K562 (cell line): ENCODE measurements around the gene KCP. TPM values are rescaled to one million over a fixed set of nuclear protein-coding genes. Genes with fewer than 3 reads are reported as not detected.

Experiments used
- ATAC-seq: fragments of 200-7000 bp; cut with Tn5 transposase; 3 replicates; pipeline ENCODE4 v1.9.1; 2020; ENCODE audit warnings: moderate library complexity
- BruUV-seq: library from RNA; stranded (reverse); fragments of 400-500 nt; replicated peaks from 2 replicates; lab custom pipeline; 2021; lab: Mats Ljungman, UMichigan
- CTCF ChIA-PET: fragments of 300-600 bp; formaldehyde crosslinking; extraction: SDS; loops from one replicate; lab custom pipeline; 2021; ENCODE audit warnings: low intra/inter-chr PET ratio; lab: Yijun Ruan, JAX
- POLR2A ChIA-PET: fragments of 300-600, 350-650 bp; sonication (Branson Sonifier 250); formaldehyde crosslinking; extraction: SDS; loops from one replicate; lab custom pipeline; 2021; ENCODE audit warnings: antibody characterized with exemption, inconsistent platforms; lab: Yijun Ruan, JAX
- DNase-seq, 4 experiments: peaks; one replicate each; pipeline versions ENCODE4 v3.0.0 to v3.0.0-alpha.2; 2011 to 2018; ENCODE audit warnings: low spot score in 3 of 4, mixed read lengths in 3 of 4; ENCODE audit errors: extremely low read depth in 1 of 4
- FAIRE-seq: peaks from 2 replicates; lab custom pipeline; 2011; peaks lifted over from hg19 to GRCh38; lab: Jason Lieb, UNC
- H2AFZ ChIP-seq: 2 replicates; pipeline ENCODE4 v1.6.0; 2011; ENCODE audit warnings: low read depth, low read length, control low read depth, inconsistent platforms
- H3K27ac ChIP-seq: fragments of 200-600 bp; 3 replicates; pipeline ENCODE4 v1.8.0; 2011; ENCODE audit warnings: low read depth, mild to moderate bottlenecking, control low read depth, inconsistent platforms, low read length, moderate library complexity, mixed read lengths; ENCODE audit errors: extremely low read depth
- H3K27me3 ChIP-seq, 2 experiments: fragments of 300-600 bp in 1 of 2; 2 replicates in 1 of 2; 3 replicates in 1 of 2; pipeline versions ENCODE4 v1.6.0 to v1.8.0; 2011; ENCODE audit warnings: inconsistent platforms in 2 of 2, low read length in 2 of 2, mild to moderate bottlenecking in 1 of 2, mixed read lengths in 1 of 2, moderate library complexity in 1 of 2; ENCODE audit not compliant: control insufficient read depth in 2 of 2, insufficient read depth in 2 of 2
- H3K36me3 ChIP-seq: fragments of 300-600 bp; 3 replicates; pipeline ENCODE4 v1.8.0; 2011; ENCODE audit warnings: mild to moderate bottlenecking, low read length, inconsistent platforms; ENCODE audit not compliant: control insufficient read depth, insufficient read depth
- H3K4me1 ChIP-seq, 2 experiments: fragments of 200-600 bp in 1 of 2; replicated peaks in 1 of 2; 2 replicates in 1 of 2; 3 replicates in 1 of 2; pipeline versions ENCODE4 v1.5.1 to v1.8.0; 2011; ENCODE audit warnings: inconsistent platforms in 2 of 2, low read length in 2 of 2, mild to moderate bottlenecking in 1 of 2, mixed read lengths in 1 of 2, moderate library complexity in 1 of 2; ENCODE audit not compliant: control insufficient read depth in 2 of 2, insufficient read depth in 2 of 2
- H3K4me2 ChIP-seq: 2 replicates; pipeline ENCODE4 v1.6.1; 2011; ENCODE audit warnings: low read length, control low read depth, inconsistent platforms, mixed read lengths; ENCODE audit not compliant: insufficient read depth
- H3K4me3 ChIP-seq: fragments of 200-600 bp; sonication (generic), shearing (Covaris generic); 2 replicates; pipeline ENCODE4 v1.5.1; 2016; ENCODE audit warnings: control low read depth, inconsistent platforms
- H3K79me2 ChIP-seq: fragments of 200-600 bp; 3 replicates; pipeline ENCODE4 v1.8.0; 2011; ENCODE audit warnings: low read length, inconsistent platforms; ENCODE audit not compliant: control insufficient read depth, insufficient read depth
- H3K9ac ChIP-seq, 2 experiments: 2 replicates each; pipeline versions ENCODE4 v1.6.0 to v1.6.1; 2011; ENCODE audit warnings: low read depth in 2 of 2, low read length in 2 of 2, control low read depth in 1 of 2, inconsistent platforms in 1 of 2, mild to moderate bottlenecking in 1 of 2, mixed read lengths in 1 of 2; ENCODE audit not compliant: insufficient read depth in 1 of 2
- H3K9me1 ChIP-seq: one replicate; pipeline ENCODE4 v1.6.0; 2011; ENCODE audit warnings: inconsistent platforms, mild to moderate bottlenecking, low read length, moderate library complexity; ENCODE audit not compliant: control insufficient read depth, insufficient read depth
- H3K9me3 ChIP-seq: replicated peaks from 2 replicates; pipeline ENCODE4 v1.5.1; 2011; ENCODE audit warnings: low read depth, low read length, inconsistent platforms; ENCODE audit not compliant: control insufficient read depth, insufficient read depth
- H4K20me1 ChIP-seq: replicated peaks from 2 replicates; pipeline ENCODE4 v1.6.1; 2011; ENCODE audit warnings: low read length, inconsistent platforms, mixed read lengths; ENCODE audit not compliant: control insufficient read depth, insufficient read depth
- TARDBP ChIP-seq: fragments of 450-650 bp; IDR thresholded peaks from 2 replicates; pipeline ENCODE4 v1.6.1; 2016
- WGBS: fragments of 100-300 bp; shearing (Covaris generic); methylation state at CpG from one replicate; pipeline ENCODE4 v1.1.6; 2016; ENCODE audit warnings: low coverage, mixed read lengths; ENCODE audit not compliant: insufficient coverage; ENCODE audit errors: missing lambda C conversion rate; 5-methylcytosine and 5-hydroxymethylcytosine counted together
- in situ Hi-C: fragments of 300-500 bp; cut with MboI; formaldehyde crosslinking; loops from 4 replicates; pipeline ENCODE4 v1.15.0; 2018; ENCODE audit warnings: inconsistent platforms, mixed read lengths
- intact Hi-C: fragments of 100-400 bp; cut with micrococcal nuclease; formaldehyde crosslinking; loops from 2 replicates; pipeline ENCODE4 v1.14.2; 2022
- polyA plus RNA-seq, 8 experiments: library from polyadenylated mRNA; depleted of rRNA in 4 of 8; stranded (reverse) in 5 of 8; unstranded in 3 of 8; fragments of >200 nt; fragmentation: Nextera tagmentation in 2 of 8; fragmentation: Illumina TruSeq in 1 of 8; extraction: Ambion mirVana in 2 of 8; extraction: Trizol in 1 of 8; gene quantifications; 2 replicates each; pipeline versions ENCODE4 v1.2.1 to v1.2.3, GENCODE V29; 2011 to 2014; ENCODE audit warnings: inconsistent platforms in 1 of 8, missing spikeins in 1 of 8
- total RNA-seq, 7 experiments: library from RNA; depleted of rRNA in 6 of 7; stranded (reverse); fragments of >200 nt in 6 of 7; fragmentation: Illumina TruSeq in 2 of 7; extraction: Trizol in 2 of 7; gene quantifications; 2 replicates each; pipeline versions ENCODE4 v1.2.1 to v1.2.3, GENCODE V29; 2011 to 2021; ENCODE audit warnings: low replicate concordance in 1 of 7
- TF ChIP-seq, protein P1 (sequence below): fragments of 200-800 bp; sonication (Bioruptor generic); IDR thresholded peaks from 2 replicates; pipeline ENCODE4 v1.6.1; 2017; ENCODE audit warnings: missing genetic modification characterization, missing compliant biosample characterization

KCP gene
- total and polyA plus RNA-seq, 9 of the 15 experiments (the other 6 are each of a cell fraction or from before 2014, with no cell fraction given): 0.06 to 0.17 (median 0.12) TPM; not detected in 3

- Histone ChIP-seq H2AFZ (no peak overlapping the region), H3K36me3 (no peaks in the 10 kb centered on the region), H3K9me3 (no peaks in the 10 kb centered on the region), H3K79me2 (no peaks in the 10 kb centered on the region), H3K9me1 (no peaks in the 10 kb centered on the region), H3K4me2 (no peak overlapping the region), H3K4me1 (peaks cover 0 to 31% of the 10 kb centered on the region in 2 experiments; a peak in 2 of 5 replicates), H3K9ac (no peak overlapping the region), H4K20me1 (peaks cover 10% of the 10 kb centered on the region), H3K27ac (no peak overlapping the region), H3K4me3 (no peak overlapping the region), H3K27me3 (peaks cover 64 to 82% of the 10 kb centered on the region in 2 experiments)
- intact Hi-C loops: no loop called here
- ChIA-PET CTCF (no interaction called here), POLR2A (interaction anchor here (1.0 to 1.8 kb wide), 2 partner anchors 10 to 15 kb away, joined by 3 to 8 read pairs; no protein-coding TSS in a partner anchor)
- 13% methylated on average over 22 of the region's 30 CpGs for WGBS
- DNase-seq (peak in 2 of 4 experiments; percentile 62 to 64), FAIRE-seq (no peak), ATAC-seq (no peak)
- in situ Hi-C loops: no loop called here
- TF ChIP-seq, protein P1, sequence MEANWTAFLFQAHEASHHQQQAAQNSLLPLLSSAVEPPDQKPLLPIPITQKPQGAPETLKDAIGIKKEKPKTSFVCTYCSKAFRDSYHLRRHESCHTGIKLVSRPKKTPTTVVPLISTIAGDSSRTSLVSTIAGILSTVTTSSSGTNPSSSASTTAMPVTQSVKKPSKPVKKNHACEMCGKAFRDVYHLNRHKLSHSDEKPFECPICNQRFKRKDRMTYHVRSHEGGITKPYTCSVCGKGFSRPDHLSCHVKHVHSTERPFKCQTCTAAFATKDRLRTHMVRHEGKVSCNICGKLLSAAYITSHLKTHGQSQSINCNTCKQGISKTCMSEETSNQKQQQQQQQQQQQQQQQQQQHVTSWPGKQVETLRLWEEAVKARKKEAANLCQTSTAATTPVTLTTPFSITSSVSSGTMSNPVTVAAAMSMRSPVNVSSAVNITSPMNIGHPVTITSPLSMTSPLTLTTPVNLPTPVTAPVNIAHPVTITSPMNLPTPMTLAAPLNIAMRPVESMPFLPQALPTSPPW (CRISPR knock-in tag): 0 out of 2 replicates have a peak, but pooled peaks have one; percentile 16
- no peak for TF ChIP-seq TARDBP
- no TSS peak for BruUV-seq
Observed at GRCh38 chr7:128938544-128939074, 28.1 kb upstream of the KCP start.
